ENCODE data around the gene COL13A1. TPM values are rescaled to one million over a fixed set of nuclear protein-coding genes. Genes with fewer than 3 reads are reported as not detected.

The COL13A1 gene
- total and polyA plus RNA-seq, 2 donors from 2014 or later = 4.0 to 5.2 TPM

- Histone ChIP-seq H3K27me3 (ENCODE audit: control insufficient read depth, insufficient read depth, low read length) (no peaks in the 10 kb centered on the region), H3K9me3 (ENCODE audit: control insufficient read depth in 2 of 3, insufficient read depth in 1 of 3, low read length in 3 of 3) (no peaks in the 10 kb centered on the region), H3K9ac (ENCODE audit: low read length in 3 of 3) (no peak overlapping the region), H3K4me3 (ENCODE audit: low read length in 3 of 3) (no peak overlapping the region), H3K27ac (ENCODE audit: low read depth in 2 of 2, low read length in 2 of 2) (no peak overlapping the region), H3K36me3 (ENCODE audit: control insufficient read depth in 2 of 3, insufficient read depth in 3 of 3, low read length in 3 of 3) (no peaks in the 10 kb centered on the region), H3K4me1 (ENCODE audit: control insufficient read depth in 2 of 3, insufficient read depth in 2 of 3, low read depth in 1 of 3, low read length in 3 of 3) (peaks cover 0 to 6% (median 0%) of the 10 kb centered on the region in 3 donors)
- FAIRE-seq = no peak
- no peak for TF ChIP-seq CTCF (IDR thresholded peaks at IDR 0.05; ENCODE audit: borderline replicate concordance, extremely low read depth, insufficient read depth)
- DNase-seq = no peak
- intact Hi-C loops (cut with DNase I) = no loop called here
Measured at GRCh38 chr10:69807122-69807521, 5.4 kb downstream of the COL13A1 start.

- Histone ChIP-seq H3K4me3 (ENCODE audit: low read length in 3 of 3) (no peak overlapping the region), H3K9me3 (ENCODE audit: control insufficient read depth in 2 of 3, insufficient read depth in 1 of 3, low read length in 3 of 3) (no peaks in the 10 kb centered on the region), H3K4me1 (ENCODE audit: control insufficient read depth in 2 of 3, insufficient read depth in 2 of 3, low read depth in 1 of 3, low read length in 3 of 3) (peaks cover 0 to 2% (median 0%) of the 10 kb centered on the region in 3 donors), H3K27me3 (ENCODE audit: control insufficient read depth, insufficient read depth, low read length) (no peaks in the 10 kb centered on the region), H3K27ac (ENCODE audit: low read depth in 2 of 2, low read length in 2 of 2) (no peak overlapping the region), H3K36me3 (ENCODE audit: control insufficient read depth in 2 of 3, insufficient read depth in 3 of 3, low read length in 3 of 3) (no peaks in the 10 kb centered on the region), H3K9ac (ENCODE audit: low read length in 3 of 3) (no peak overlapping the region)
- TF ChIP-seq CTCF (IDR thresholded peaks at IDR 0.05; ENCODE audit: borderline replicate concordance, extremely low read depth, insufficient read depth) = no peak
- intact Hi-C loops (cut with DNase I) = no loop called here
- DNase-seq (no peak), FAIRE-seq (no peak)
Measured at GRCh38 chr10:69807696-69808095, 6.0 kb downstream of the COL13A1 start.

- H3K36me3 ChIP-seq (ENCODE audit: control insufficient read depth in 2 of 3, insufficient read depth in 3 of 3, low read length in 3 of 3) = no peaks in the 10 kb centered on the region
- DNase-seq (no peak), FAIRE-seq (no peak)
- no peak overlapping the region for H3K9ac ChIP-seq (ENCODE audit: low read length in 3 of 3)
- H3K9me3 ChIP-seq (ENCODE audit: control insufficient read depth in 2 of 3, insufficient read depth in 1 of 3, low read length in 3 of 3) = no peaks in the 10 kb centered on the region
- no peak overlapping the region for H3K27ac ChIP-seq (ENCODE audit: low read depth in 2 of 2, low read length in 2 of 2)
- H3K4me3 ChIP-seq (ENCODE audit: low read length in 3 of 3) = no peak overlapping the region
- H3K27me3 ChIP-seq (ENCODE audit: control insufficient read depth, insufficient read depth, low read length) = no peaks in the 10 kb centered on the region
- intact Hi-C loops (cut with DNase I) = no loop called here
- no peaks in the 10 kb centered on the region for H3K4me1 ChIP-seq (ENCODE audit: control insufficient read depth in 2 of 3, insufficient read depth in 2 of 3, low read depth in 1 of 3, low read length in 3 of 3)
- TF ChIP-seq CTCF (IDR thresholded peaks at IDR 0.05; ENCODE audit: borderline replicate concordance, extremely low read depth, insufficient read depth) = no peak
Measured at GRCh38 chr10:69809318-69809717, 7.6 kb downstream of the COL13A1 start.

GRCh38 chr10:69810097-69810496 is 8.4 kb downstream of the COL13A1 start:
- H3K9me3 ChIP-seq (ENCODE audit: control insufficient read depth in 2 of 3, insufficient read depth in 1 of 3, low read length in 3 of 3) = no peaks in the 10 kb centered on the region
- no peak overlapping the region for H3K27ac ChIP-seq (ENCODE audit: low read depth in 2 of 2, low read length in 2 of 2)
- H3K4me3 ChIP-seq (ENCODE audit: low read length in 3 of 3) = no peak overlapping the region
- FAIRE-seq (no peak), DNase-seq (no peak)
- no peaks in the 10 kb centered on the region for H3K36me3 ChIP-seq (ENCODE audit: control insufficient read depth in 2 of 3, insufficient read depth in 3 of 3, low read length in 3 of 3)
- intact Hi-C loops (cut with DNase I) = no loop called here
- no peak for TF ChIP-seq CTCF (IDR thresholded peaks at IDR 0.05; ENCODE audit: borderline replicate concordance, extremely low read depth, insufficient read depth)
- H3K9ac ChIP-seq (ENCODE audit: low read length in 3 of 3) = no peak overlapping the region
- no peaks in the 10 kb centered on the region for H3K4me1 ChIP-seq (ENCODE audit: control insufficient read depth in 2 of 3, insufficient read depth in 2 of 3, low read depth in 1 of 3, low read length in 3 of 3)
- no peaks in the 10 kb centered on the region for H3K27me3 ChIP-seq (ENCODE audit: control insufficient read depth, insufficient read depth, low read length)

Data from kidney (tissue), 14 donors.